Inflammatory macrophage (primary cell): Measurements from ENCODE around the gene ITK.

Experiments
- DNase-seq, 2 donors: peaks; one replicate each; pipeline ENCODE4 v3.0.0-alpha.2; 2020 to 2022

ITK gene

GRCh38 chr5:157283434-157283833 lies 102.8 kb downstream of the ITK start:
- no peak for DNase-seq

GRCh38 chr5:157284458-157285212 lies 104.0 kb downstream of the ITK start:
- no peak for DNase-seq

- DNase-seq: no peak
Observed at GRCh38 chr5:157285310-157286035, 104.8 kb downstream of the ITK start.

- DNase-seq: no peak
Observed at GRCh38 chr5:157286761-157287211, 106.1 kb downstream of the ITK start.

- no peak for DNase-seq
Observed at GRCh38 chr5:157288405-157289163, 107.9 kb downstream of the ITK start.

- no peak for DNase-seq
Observed at GRCh38 chr5:157289164-157289819, 108.7 kb downstream of the ITK start.

GRCh38 chr5:157290156-157290980 lies 109.7 kb downstream of the ITK start:
- peak in 1 of 2 donors; percentile 17 for DNase-seq

- peak; percentile 50 to 75 for DNase-seq
Observed at GRCh38 chr5:157290981-157291711, 110.5 kb downstream of the ITK start.

- no peak for DNase-seq
Observed at GRCh38 chr5:157292599-157292998, 112.0 kb downstream of the ITK start.

GRCh38 chr5:157294407-157295091 lies 113.9 kb downstream of the ITK start:
- no peak for DNase-seq

GRCh38 chr5:157295247-157295646 lies 114.6 kb downstream of the ITK start:
- no peak for DNase-seq

- DNase-seq: no peak
Observed at GRCh38 chr5:157300564-157300963, 119.9 kb downstream of the ITK start.

- no peak for DNase-seq
Observed at GRCh38 chr5:157301066-157301465, 120.4 kb downstream of the ITK start.

GRCh38 chr5:157303023-157303422 lies 122.4 kb downstream of the ITK start:
- no peak for DNase-seq

GRCh38 chr5:157303667-157304327 lies 123.2 kb downstream of the ITK start:
- DNase-seq: no peak
